ENCODE results near the gene TMEM120B.

Gene TMEM120B

DNA sequence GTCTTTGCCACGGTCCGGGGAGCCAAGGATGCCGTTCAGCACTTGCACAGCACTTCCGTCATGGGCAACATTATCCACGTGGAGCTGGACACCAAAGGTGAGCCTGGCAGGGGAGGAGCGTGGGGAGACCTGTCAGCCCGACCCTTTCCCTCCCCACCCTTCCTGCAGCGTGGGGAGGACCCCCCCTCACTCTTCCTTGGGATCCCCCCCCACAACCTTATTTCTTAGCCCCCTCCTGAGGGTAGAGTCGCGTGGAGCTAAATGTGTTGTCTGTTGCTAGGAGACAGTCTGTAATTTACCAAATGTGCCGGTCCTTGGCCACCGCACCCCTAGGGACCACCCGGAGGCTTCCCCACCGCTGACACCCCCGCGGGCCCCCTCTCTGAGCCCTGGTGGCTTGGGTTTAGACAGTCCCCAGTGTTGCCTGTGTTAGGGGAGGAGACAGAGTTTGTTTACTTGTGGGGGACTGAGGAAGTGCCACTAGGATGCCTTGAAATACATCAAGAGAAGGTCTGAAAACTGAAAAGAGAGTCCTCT, 93.5 kb downstream of the TMEM120B start:
- DNase-seq: no peak

- DNase-seq: no peak
These were observed 94.2 kb downstream of the TMEM120B start for GRCh38 chr12:121806546-121807423.

DNA sequence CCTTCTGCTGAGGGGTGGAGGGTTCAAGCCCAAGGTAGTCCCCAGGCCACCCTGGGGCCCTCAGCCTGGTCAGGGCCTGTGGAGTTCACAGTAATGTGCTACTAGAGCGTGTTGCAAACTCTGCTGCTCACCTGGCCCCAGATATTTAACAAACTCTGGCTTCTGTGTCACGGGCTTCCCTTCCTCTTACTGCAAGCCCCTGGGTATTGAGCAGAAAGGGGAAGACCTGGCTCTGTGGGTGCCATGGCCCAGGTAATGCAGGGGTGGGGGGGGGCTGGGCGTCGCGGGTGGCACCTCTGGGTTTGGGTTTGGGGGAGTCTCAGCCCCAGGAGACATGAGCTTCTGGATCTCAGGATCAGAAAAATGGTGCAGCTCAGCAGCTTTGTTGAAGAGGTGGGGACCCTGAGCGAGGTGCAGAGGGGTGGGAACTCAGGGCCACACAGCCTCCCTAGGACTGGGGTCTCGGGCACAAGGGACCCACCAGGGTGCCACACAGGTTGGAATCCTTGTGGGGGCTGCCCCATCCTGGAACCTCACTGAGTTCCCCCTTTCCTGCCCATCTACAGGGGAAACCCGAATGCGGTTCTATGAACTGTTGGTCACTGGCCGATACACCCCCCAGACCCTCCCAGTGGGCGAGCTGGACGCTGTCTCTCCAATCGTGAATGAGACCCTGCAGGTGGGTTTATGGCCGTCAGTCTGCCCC, 95.2 kb downstream of the TMEM120B start:
- no peak for DNase-seq

DNA sequence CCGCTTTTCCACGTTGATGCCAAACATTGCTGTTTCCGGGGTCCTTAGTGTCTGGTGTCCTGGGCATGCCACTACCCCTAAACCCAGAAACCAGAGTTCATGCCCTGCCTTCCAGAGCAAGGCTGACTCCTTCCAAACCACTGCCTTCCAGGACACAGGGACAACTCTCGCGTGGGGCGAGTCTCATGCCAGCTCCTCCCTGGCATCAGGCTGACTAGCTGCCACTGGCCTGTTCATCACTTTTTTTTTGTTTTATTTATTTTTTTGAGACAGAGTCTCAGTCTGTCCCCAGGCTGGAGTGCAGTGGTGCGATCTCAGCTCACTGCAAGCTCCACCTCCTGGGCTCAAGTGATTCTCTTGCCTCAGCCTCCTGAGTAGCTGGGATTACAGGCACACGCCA, 96.1 kb downstream of the TMEM120B start:
- DNase-seq: no peak

DNA sequence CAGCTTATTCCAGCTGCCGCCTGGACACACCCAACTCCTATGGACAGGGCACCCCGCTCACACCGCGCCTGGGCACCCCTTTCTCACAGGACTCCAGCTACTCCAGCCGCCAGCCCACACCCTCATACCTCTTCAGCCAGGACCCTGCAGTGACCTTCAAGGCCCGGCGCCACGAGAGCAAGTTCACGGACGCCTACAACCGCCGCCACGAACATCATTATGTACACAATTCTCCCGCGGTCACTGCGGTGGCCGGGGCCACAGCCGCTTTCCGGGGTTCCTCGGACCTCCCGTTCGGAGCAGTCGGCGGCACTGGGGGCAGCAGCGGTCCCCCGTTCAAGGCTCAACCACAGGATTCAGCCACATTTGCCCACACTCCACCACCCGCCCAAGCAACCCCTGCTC, 97.2 kb downstream of the TMEM120B start:
- no peak for DNase-seq

DNA sequence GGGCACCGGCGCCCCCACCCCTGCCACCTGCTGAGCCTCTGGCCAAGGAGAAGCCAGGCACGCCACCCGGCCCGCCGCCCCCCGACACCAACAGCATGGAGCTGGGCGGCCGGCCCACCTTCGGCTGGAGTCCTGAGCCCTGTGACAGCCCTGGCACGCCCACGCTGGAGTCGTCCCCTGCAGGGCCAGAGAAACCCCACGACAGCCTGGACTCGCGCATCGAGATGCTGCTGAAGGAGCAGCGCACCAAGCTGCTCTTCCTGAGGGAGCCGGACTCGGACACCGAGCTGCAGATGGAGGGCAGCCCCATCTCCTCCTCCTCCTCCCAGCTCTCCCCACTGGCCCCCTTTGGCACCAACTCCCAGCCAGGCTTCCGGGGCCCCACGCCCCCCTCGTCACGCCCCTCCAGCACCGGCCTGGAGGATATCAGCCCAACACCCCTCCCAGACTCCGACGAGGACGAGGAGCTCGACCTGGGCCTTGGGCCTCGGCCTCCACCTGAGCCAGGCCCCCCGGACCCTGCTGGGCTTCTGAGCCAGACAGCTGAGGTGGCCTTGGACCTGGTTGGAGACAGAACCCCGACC, 97.8 kb downstream of the TMEM120B start:
- no peak for DNase-seq

DNA sequence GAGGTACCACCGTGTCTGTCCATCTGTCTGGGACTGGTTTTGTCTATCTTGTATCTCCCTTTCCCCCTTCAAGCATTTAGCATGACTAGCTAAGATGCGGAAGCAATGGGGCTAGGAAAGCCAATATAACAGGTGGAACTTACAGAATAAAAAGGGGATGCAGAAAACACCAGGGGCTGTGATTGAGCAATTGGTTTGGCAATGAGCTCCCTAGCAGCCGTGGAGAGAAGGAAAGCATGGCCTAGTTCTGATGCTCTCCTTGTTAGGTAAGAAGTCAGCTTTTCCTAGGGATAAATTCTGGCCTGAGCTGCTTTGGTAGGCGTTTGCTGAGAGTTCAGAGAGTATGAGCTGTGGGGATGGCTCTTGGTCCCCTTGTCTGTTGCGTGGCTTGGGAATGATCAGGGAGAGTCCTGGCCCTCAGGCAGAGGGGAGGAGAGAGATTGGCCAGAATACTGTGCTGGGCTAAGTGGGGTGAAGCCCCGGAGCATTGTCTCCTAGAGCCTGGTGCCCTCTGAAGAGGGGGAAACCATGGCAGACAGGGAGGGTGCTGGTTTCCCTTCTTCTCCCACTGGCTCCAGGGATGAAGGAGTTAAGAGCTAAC, 98.4 kb downstream of the TMEM120B start:
- DNase-seq: no peak

GRCh38 chr12:121811434-121812319, 99.1 kb downstream of the TMEM120B start:
- peak; percentile 67 for DNase-seq

GRCh38 chr12:121812320-121812871, 99.8 kb downstream of the TMEM120B start:
- DNase-seq: no peak

DNA sequence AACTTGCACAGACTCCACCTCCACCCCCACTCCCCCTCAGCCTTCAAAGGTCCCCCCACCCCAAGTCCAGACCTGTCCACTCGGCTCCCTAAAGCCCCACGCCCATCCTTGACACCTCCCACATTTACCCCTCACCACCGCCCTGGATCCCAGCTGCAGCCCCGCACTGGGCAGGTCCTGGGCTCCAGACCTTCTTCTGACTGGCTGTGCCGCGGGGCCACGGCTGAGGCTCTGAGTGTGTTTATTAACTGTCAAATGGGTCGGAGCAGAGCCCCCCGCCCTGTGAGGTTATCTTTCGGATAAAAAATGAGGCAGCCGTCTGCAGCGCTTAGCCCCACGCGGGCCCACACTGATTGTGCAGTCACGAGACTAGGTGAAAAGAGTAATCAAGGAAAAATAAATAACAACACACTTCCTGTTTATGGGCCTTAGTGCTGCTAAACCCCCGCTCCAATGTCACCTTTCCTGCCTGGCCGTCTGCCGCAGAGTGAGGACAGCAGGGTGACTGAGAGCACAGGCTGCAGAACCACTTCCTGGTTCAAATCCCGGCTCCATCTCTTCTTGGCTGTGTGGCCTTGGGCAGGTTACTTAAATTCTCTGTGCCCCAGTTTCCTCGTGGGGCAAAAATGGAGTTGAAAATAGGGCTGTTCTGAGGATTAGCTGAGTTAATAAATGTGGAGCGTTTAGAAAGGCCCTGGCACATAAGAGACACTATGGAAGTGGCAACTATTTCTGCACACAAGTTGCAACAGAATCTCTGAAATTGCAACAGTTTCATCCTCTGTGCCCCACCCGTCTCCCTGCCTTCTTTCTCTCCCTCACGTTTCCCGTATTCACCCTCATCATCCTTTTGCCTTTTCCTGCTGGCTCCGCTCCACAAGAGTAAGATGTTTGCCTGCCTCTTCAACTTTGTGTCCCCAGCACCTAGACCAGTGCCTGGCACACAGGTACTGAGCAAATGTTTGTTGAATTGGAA, 100.7 kb downstream of the TMEM120B start:
- no peak for DNase-seq

DNA sequence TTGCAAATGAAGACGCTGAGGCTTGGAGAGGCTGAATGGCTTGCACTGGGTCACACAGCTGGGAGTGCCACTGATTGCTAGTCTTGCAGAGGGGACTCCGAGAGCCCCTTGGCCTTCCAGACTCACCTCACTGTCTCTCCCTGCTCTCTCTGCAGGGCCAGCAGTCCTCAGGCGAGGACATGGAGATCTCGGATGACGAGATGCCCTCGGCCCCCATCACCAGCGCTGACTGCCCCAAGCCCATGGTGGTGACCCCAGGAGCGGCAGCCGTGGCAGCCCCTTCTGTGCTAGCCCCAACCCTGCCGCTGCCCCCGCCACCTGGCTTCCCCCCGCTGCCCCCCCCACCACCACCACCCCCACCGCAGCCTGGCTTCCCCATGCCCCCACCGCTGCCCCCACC, 101.4 kb downstream of the TMEM120B start:
- no peak for DNase-seq

DNA sequence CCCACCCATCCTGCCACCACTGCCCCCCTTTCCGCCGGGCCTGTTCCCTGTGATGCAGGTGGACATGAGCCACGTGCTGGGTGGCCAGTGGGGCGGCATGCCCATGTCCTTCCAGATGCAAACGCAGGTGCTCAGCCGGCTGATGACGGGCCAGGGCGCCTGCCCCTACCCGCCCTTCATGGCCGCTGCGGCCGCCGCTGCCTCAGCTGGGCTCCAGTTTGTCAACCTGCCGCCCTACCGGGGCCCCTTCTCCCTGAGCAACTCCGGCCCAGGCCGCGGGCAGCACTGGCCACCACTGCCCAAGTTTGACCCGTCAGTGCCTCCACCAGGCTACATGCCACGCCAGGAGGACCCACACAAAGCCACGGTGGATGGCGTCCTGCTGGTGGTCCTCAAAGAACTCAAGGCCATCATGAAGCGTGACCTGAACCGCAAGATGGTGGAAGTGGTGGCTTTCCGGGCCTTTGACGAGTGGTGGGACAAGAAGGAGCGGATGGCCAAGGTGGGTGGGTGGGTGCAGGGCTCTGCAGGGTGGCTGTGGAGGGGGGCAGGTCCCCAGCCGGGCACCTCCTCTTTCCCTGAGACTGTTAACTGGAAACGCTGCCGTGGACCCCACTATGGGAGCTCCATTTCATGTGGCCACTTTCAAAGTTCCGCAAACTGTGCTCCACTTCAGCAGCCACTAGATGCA, 102.0 kb downstream of the TMEM120B start:
- no peak for DNase-seq

GRCh38 chr12:121815263-121815662, 102.7 kb downstream of the TMEM120B start:
- DNase-seq: no peak

- no peak for DNase-seq
These were observed 104.5 kb downstream of the TMEM120B start for GRCh38 chr12:121816925-121817647.

DNA sequence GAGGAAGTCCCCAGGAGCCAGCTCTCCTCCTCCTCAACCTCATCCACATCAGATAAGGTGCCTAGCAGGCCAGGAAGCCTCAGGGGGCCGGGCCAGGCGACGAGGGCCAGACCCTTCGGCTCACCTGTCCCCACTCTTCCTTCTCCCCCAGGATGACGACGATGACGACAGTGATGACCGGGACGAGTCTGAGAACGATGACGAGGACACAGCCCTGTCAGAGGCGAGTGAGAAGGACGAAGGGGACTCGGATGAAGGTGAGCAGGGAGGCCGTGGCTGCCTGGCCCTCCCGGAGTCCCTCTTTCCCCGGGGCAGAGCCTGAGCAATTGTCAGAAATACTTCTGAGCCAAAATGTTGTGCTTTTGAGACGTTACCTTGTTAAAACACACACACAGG, 105.1 kb downstream of the TMEM120B start:
- no peak for DNase-seq

- DNase-seq: no peak
These were observed 106.8 kb downstream of the TMEM120B start for GRCh38 chr12:121819212-121819949.

DNA sequence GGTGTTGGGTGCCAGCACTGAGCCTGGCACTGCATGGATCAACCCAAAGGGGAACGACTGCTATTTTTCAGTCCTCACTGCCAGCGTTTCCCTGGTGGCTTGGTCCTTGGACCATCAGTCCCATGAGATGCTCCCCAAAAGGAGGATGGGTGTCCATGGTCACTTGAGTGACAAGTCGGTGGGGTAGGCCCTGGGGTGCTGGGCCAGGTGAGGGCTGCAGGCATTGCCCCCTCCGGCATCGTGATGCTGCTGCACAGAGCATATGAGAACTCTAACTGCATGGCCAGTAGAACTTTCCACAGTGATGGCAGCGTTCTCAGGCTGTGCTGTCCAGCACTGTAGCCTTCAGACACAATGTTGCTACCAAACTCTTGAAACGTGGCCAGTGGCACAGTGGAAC, 107.5 kb downstream of the TMEM120B start:
- no peak for DNase-seq

DNA sequence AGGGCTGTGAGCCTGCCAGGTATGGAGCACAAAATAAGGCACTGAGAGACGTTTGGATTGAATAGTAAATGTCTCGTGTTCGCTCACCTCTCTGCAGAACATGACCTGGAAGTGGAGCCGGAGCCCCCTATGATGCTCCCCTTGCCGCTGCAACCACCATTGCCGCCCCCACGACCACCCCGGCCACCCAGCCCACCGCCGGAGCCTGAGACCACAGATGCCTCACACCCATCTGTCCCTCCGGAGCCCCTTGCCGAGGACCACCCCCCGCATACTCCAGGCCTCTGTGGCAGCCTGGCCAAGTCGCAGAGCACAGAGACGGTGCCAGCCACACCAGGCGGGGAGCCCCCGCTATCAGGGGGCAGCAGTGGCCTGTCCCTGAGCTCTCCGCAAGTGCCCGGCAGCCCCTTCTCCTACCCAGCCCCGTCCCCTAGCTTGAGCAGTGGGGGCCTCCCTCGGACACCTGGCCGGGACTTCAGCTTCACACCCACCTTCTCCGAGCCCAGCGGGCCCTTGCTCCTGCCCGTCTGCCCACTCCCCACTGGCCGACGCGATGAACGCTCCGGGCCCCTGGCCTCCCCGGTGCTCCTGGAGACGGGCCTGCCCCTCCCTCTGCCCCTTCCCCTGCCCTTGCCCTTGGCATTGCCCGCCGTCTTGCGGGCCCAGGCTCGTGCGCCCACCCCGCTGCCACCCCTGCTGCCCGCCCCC, 110.0 kb downstream of the TMEM120B start:
- DNase-seq: no peak

Measured in stimulated activated CD4-positive, alpha-beta T cell treated with anti-CD3 and anti-CD28 coated beads, Interleukin-4, amount 100 ng/mL, for 24 hours (primary cell).